Panc1 (cell line): ENCODE results near the gene DCD.

ENCODE experiments used
- CTCF ChIP-seq: fragments of 450-650 bp; IDR thresholded peaks from 2 replicates; pipeline ENCODE4 v1.5.1; 2017; ENCODE audit warnings: mild to moderate bottlenecking
- POLR2AphosphoS5 ChIP-seq: IDR thresholded peaks from 2 replicates; pipeline ENCODE4 v1.6.1; 2012; ENCODE audit warnings: mild to moderate bottlenecking, low read depth, low read length, moderate library complexity

GRCh38 chr12:54682674-54683073, 34.5 kb upstream of the DCD start:
- TF ChIP-seq CTCF, result no peak
- no peak for TF ChIP-seq POLR2AphosphoS5
